GM12875 (cell line): Measurements from ENCODE around the gene HSPH1.

Source experiments
- H3K4me3 ChIP-seq: one replicate; pipeline ENCODE4 v1.5.1; 2011; ENCODE audit warnings: low read depth, low read length, control low read depth
- CTCF ChIP-seq: IDR thresholded peaks from 2 replicates; pipeline ENCODE4 v1.5.1; 2011; ENCODE audit warnings: low read depth, mild to moderate bottlenecking, control low read depth, inconsistent platforms, low read length, moderate library complexity, borderline replicate concordance; ENCODE audit not compliant: insufficient read depth

The HSPH1 gene

GRCh38 chr13:31131470-31131961 is 30.2 kb downstream of the HSPH1 start:
- TF ChIP-seq CTCF, result no peak
- no peak overlapping the region for H3K4me3 ChIP-seq

- TF ChIP-seq CTCF, result no peak
Measured at GRCh38 chr13:31129419-31129818, 32.3 kb downstream of the HSPH1 start.

GRCh38 chr13:31124204-31124603 is 37.5 kb downstream of the HSPH1 start:
- TF ChIP-seq CTCF, result no peak
- H3K4me3 ChIP-seq, result no peak overlapping the region

More at GRCh38 chr13:31129419-31129818, 32.3 kb downstream of the HSPH1 start:
- no peak overlapping the region for H3K4me3 ChIP-seq

GRCh38 chr13:31122544-31123260 is 39.0 kb downstream of the HSPH1 start:
- no peak overlapping the region for H3K4me3 ChIP-seq
- TF ChIP-seq CTCF, result no peak

GRCh38 chr13:31122143-31122542 is 39.6 kb downstream of the HSPH1 start:
- no peak overlapping the region for H3K4me3 ChIP-seq
- TF ChIP-seq CTCF, result no peak

- no peak overlapping the region for H3K4me3 ChIP-seq
- no peak for TF ChIP-seq CTCF
Measured at GRCh38 chr13:31121379-31122140, 40.1 kb downstream of the HSPH1 start.

GRCh38 chr13:31119966-31120700 is 41.6 kb downstream of the HSPH1 start:
- TF ChIP-seq CTCF, result no peak
- H3K4me3 ChIP-seq, result no peak overlapping the region
